Stimulated activated CD4-positive, alpha-beta T cell treated with anti-CD3 and anti-CD28 coated beads, TNF-alpha, amount 100 ng/mL, for 48 hours (primary cell): ENCODE results near the gene CAMK1D.

Experiments used
- DNase-seq, 3 donors: peaks; one replicate each; pipeline ENCODE4 v3.0.0-alpha.2; 2020; ENCODE audit warnings: low read depth in 3 of 3

CAMK1D gene

DNA sequence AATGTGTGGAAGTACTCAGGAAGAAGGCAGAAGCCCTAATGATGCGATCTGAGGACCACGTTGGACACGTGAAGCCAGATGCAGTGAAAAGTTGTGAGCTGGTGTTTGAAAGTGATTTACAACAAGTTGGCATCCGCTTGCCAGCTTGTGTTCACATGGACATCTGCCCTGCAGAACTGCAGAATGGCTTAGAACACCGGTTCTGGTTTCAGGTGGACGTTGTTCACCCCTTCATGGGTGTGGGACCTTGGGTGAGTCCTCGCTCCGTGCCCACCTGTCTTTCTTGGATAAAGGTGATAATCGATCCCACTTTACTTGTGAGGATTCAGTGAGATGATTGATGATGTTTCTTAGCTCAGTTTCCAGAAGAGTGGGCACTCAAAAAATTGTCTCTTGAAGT lies 53.8 kb downstream of the CAMK1D start:
- no peak for DNase-seq

GRCh38 chr10:12405342-12406320 lies 56.3 kb downstream of the CAMK1D start:
- DNase-seq = no peak

GRCh38 chr10:12406764-12407400 lies 57.5 kb downstream of the CAMK1D start:
- DNase-seq = no peak

DNA sequence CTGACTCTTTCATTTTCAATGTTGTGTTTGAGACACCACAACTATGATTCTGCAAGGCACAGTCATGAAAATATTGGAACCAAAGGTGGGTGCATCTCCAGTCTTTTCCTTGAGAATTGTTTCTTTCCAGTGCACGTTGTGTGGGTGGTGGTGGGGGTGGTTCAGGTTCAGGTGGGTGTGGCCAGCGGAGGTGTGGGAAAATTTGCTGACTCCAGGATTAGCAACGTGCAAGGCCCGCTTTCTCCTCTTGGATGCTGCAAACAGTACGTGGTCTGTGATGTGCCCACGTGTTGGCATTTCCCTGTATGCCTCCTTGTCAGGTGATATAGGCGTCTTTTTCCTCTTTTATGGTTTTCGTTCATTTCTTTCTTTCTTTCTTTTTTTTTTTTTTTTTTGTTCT lies 59.1 kb downstream of the CAMK1D start:
- no peak for DNase-seq

GRCh38 chr10:12409161-12409560 lies 59.8 kb downstream of the CAMK1D start:
- DNase-seq = no peak

DNA sequence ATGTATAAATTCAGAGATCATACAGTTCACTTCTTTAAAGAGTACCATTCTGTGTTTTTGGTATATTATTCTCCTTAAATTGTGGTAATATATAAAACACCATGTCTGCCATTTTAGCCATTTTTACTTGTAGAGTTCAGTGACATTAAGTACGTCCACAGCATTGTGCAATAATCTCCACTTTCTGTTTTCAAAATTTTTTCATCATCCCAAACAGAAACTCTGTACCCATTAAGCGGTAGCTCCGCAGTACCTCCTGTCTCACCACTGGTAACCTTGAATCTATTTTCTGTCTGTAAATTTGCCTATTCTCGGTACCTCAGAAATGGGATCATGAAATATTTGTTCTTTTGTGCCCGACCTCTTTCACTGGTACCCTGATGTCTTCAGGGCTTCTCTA lies 60.3 kb downstream of the CAMK1D start:
- DNase-seq = no peak

GRCh38 chr10:12412666-12413368 lies 63.5 kb downstream of the CAMK1D start:
- DNase-seq = peak in 2 of 3 donors; percentile 20 to 32

DNA sequence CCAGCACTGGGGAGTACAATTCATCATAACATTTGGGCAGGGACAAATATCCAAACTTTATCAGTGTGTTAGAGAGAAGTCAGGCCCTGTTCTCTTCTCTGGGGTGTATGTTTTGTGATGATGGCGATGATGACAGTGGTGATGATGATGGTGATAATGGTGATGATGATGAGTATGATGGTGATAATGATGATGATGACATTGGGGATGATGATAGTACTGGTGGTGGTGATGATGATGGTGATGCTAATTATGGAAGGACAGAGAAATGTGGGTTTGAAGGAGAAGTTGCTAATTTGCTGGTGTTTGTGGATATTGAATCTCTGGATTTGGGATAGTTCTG lies 64.0 kb downstream of the CAMK1D start:
- no peak for DNase-seq

DNA sequence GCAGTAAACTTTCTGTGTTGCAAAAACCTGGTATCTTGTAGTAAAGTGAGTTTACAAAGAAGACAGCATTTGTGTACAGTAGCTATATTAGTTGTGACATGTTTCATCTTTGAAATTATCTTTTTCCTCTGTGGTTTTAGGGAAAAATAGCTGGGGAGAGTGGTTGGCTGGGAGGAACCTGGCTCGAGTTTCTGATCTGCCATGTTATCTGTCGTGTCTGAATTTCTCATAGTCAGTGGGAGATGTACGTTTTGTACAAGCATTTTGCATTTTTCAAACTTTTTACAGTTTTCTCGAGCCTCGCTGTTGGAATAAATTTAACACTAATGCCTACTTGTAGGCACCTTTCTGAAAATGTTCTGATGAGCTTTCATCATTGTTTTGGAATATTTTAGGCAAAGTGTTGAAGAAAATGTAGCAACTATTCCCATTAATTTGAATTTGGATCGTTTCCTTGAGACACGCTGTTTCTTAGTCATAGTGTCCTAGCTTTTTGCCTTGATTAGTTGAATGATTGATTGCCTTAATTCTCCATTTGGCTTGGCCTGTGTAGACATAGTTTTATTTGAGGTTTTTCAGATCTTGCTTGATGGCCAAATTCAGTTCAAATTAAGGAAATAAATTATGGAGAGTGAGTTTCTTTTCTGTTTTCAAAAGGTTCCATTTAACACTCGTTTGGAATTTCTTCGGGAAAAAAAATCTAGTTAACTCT lies 65.1 kb downstream of the CAMK1D start:
- DNase-seq = no peak

- no peak for DNase-seq
These were observed 67.2 kb downstream of the CAMK1D start for GRCh38 chr10:12416344-12417050.

- no peak for DNase-seq
These were observed 68.0 kb downstream of the CAMK1D start for GRCh38 chr10:12417331-12417730.

- DNase-seq = no peak
These were observed 68.7 kb downstream of the CAMK1D start for GRCh38 chr10:12418000-12418399.

- no peak for DNase-seq
These were observed 69.4 kb downstream of the CAMK1D start for GRCh38 chr10:12418725-12419261.

GRCh38 chr10:12419262-12419847 lies 70.0 kb downstream of the CAMK1D start:
- peak; percentile 51 to 73 (median 68) for DNase-seq

DNA sequence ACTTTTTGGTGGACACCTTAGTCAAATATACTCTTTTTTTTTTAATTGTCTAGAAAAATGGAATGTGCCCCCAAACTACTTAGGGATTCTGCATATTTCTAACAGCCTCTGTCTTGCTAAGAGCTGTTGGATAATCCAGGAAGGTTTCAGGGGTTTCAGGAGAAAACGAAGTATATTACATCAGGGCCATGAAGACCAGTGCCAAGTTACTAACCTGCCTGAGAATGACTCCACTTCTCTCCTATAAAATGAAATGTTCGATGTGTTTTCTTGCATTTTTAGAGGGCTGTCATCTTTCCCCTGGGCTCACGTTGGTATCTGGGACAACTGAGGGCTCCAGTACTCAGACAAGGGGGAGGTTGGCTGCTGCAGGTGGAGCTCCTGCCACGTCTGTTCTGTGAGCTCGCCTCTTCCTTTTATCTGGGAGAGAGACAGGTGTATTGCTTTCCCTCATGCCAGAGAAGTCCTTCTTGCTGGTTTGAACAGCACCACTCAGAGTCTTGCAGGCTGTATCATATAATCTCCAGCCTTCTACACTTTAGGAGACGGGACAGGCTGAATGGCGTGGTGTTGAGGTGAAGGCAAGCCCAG lies 71.3 kb downstream of the CAMK1D start:
- DNase-seq = no peak

- no peak for DNase-seq
These were observed 72.8 kb downstream of the CAMK1D start for GRCh38 chr10:12422189-12422588.

GRCh38 chr10:12423896-12424295 lies 74.5 kb downstream of the CAMK1D start:
- DNase-seq = no peak

DNA sequence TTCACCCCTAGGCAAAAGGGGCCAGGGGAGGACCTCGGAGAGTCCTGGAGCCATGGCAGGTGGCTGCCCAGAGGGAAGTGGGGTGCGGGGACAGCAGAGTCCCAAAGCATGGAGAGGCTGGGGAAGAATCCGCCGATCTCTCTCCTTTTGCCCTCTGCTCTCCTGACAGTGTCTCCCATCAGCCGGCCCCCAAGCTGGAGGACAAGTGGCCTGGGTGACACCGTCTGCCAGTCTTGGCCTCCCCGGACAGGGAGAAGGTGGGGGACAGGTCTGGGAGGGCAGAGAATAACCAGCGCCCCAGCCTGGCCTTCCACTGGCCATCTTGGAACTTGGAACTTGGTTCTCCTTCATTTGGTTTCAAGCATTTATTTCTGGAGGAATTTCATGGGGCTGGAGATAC lies 77.9 kb downstream of the CAMK1D start:
- no peak for DNase-seq

GRCh38 chr10:12428447-12429135 lies 79.2 kb downstream of the CAMK1D start:
- no peak for DNase-seq
